ENCODE measurements around the gene COL8A2.

The COL8A2 gene

DNA sequence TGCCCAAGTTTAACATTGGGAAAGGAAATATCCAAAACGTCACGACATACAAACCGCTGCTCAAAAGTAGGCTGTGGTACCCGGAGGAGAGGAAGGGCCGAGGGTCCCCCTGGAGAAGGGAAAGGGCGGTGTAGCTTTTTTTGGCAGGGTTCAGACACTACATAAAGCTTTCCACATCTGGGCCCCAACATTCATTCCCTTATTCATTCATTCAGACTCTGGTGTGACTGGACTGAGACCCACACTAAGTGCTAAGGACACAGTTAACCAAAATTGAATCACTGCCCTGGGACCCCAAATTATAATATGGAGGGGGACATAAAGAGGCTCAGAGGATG lies 10.3 kb upstream of the COL8A2 start:
- DNase-seq (ENCODE audit: low read depth), result no peak

DNA sequence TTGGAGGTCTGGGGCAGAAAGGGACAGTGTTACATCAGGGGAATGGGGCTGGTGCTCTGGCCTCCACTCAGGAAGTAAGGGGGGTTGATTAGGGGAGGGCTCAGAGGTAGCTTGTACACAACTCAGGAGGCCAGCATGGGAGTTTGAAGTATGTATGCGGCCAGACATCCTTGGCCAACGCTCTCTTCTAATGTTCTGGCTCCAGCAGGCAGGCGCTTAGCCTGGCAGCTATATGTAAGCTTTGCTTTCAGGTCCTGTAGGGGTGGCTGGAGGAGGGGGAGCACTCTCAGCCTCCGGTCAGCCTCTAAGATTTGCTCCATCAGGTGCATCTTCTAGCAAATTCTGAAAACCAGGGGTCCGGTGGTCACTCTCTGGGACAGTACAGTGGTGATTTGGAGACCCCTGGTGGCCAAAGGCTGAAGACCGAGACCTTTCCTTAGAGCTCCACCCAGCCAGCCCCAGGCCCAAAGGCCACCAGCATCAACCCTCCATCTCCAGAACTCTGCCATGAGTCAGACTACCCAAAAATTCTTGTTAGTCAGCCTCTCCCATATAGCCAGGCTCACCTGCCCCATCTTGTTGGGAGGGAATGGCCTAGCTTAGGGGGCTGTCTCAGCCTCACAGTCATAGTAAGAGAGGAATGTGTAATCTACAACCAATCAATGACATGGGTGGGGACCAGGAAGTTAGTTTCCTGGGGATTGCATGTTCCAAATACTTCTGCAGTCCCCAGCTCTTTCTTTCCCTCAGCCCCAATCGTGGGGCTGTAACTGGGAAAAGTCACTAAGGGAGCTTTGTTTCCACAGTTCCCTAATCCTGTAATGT lies 9.7 kb upstream of the COL8A2 start:
- DNase-seq (ENCODE audit: low read depth), result no peak

DNA sequence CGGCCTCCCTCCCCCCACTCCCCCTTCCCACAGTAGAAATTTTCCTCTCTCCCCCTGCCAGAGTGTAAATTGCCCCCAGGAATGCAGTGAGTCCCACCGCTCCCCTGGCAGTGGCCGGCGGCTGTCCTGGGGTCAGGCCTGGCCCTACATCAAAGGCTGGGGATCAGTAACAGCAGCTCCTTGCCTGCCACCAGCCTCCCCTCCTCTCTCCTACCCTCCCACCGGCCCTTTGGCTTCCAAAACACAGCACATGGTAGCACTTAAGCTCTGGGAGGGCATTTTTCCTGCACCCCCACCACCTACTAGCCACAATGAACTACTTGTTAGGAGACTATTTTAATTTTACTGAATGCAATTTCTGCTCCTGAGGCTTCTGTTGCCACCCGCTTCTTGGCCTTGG lies 9.0 kb upstream of the COL8A2 start:
- no peak for DNase-seq (ENCODE audit: low read depth)

DNA sequence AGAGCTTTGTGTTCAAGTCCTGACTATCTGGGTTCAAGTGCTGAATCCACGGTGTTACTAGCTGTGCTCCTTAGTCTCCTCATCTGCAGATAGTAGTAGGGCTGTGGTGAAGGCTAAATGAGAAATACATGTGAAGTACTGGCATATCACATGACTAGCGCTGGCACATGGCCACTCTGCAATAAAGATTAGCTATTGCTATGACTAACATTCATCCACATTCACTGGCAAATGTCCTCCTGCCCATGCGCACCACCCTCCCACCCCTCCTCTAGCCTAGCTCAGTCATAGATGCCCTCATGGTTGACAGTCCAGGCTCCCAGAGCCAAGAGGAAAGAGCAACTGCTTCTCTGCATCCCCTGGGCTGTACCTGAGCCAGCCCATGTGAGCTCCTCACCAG lies 8.5 kb upstream of the COL8A2 start:
- DNase-seq (ENCODE audit: low read depth), result no peak

DNA sequence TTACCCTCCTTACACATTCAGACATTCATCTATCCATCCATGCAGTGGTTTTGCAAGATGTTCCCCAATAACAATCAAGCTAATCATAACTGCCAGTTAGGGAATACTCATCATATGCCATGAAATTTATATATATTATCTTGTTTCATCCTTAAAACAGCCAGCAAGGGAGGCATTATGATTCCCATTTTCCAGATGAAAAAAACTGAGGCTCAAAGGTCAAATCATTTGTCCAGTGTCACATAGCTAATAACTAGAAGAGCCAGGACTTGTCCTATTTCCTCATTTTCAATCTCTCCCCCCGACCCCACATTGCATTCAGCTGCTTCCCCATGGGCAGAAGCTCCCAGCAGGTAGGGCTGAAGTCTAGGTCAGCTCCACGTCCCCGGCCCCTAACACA lies 7.0 kb upstream of the COL8A2 start:
- no peak for DNase-seq (ENCODE audit: low read depth)

DNA sequence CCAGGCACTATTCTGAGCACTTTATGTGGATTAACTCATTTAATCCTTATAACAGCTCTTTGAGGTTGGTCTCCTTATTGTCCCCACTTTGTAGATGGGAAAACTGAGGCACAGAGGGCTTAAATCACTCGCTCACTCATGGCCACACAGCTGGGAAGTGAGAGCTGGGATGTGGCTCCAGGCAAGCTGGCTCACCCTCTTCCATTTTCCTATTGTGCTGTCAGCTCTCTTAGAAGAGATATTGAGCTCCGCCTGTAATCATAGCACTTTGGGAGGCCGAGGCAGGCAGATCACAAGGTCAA lies 3.8 kb upstream of the COL8A2 start:
- no peak for DNase-seq (ENCODE audit: low read depth)

DNA sequence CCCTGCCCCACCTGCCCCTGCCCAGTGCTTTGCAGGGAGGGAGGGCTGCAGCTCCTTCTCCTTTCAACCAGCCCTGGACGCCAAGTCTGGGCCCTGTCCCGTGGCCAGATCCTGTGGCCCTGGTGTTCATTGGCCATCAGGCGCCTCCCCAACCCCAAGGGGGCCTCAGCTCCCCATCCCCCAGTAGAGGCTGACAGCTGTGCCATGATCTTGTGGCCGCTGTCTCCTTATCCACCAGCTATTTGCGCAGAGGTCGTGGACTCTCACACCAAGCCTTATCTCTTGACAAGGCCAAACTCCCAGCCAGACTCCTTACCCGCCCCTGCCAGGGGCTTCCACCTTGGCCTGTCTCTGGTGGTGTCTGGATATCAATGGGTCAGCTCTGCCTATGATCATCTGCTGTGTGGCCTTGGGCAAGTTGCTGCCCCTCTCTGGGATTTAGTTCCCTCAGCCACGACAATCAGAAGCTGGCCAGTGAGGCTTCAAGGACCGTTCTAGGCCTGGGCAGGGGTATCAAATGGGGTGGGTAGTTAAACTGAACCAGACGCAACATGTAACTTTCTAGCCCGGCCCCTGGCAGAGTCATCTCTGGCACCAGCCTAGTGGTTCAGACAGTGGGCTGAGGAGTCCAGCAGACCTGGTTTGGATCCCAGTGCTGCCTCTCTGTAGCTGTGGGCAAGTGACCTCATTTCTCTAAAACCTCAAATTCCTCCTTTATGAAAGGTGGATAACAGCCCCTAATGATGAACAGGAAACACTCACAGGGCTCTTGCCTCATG lies 3.3 kb upstream of the COL8A2 start:
- no peak for DNase-seq (ENCODE audit: low read depth)

DNA sequence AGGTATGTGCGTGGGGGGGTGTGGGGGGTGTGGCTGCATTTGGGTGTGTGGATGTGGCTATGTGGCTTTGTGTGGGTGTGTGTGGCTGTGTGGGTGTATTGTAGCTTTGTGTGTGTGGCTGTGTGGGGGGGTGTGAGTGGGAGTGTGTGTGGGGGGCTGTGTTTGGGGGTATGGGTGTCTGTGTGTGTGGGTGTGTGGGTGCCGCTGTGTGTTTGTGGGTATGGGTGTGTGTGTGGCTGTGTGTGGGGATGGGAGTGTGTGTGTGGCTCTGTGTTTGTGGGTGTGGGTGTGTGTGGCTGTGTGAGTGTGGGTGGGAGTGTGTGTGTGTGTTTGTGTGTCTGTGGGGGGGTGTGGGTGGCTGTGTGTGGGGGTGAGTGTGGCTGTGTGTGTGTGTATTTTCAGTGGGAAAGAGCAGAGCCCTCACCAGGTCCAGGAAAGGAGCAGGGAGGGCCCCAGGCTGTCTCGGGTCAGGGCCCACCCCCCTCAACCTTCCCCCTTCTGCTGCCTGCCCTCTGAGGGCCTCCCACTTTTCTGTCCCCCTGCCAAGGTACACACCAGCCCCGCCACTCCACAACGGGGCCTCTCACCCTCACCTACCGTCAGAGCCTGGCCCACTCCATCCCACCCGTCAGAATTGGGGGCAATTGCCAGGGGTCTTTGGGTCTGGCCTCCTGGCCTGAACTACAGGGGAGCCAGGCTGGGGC lies 1.9 kb upstream of the COL8A2 start:
- DNase-seq (ENCODE audit: low read depth), result no peak

DNA sequence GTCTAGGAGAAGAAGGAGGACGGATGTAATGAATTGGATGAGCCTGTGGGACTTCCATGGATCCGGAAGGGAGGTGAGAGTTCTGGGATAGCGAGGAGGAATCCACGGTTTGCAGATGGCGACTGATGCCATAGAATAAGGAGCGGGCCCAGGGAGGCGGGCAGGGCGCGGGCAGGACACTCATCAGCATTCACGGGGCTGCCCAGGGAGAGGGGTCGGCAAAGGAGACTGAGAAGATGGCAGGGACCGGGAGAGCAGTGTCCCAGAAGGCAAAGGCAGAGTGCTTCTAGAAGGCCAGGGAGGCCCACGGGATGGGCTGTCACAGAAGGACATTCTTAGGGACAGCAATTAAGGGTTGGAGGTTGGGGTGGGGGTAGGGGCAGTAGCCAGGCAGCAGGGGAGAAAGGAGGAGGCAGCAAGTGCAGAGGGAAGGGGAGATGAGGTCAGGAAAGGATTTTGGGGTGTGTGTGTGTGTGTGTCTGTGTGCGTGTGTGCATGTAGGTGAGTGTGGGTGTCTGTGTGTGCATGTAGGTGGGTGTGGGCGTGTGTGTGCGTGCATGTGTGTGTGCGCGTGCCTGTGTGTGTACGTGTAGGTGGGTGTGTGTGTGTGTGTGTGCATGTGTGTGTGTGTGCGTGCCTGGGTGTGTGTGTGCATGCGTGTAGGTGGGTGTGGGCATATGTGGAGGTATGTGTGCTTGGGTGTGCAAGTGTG lies 1.1 kb upstream of the COL8A2 start:
- DNase-seq (ENCODE audit: low read depth), result no peak

DNA sequence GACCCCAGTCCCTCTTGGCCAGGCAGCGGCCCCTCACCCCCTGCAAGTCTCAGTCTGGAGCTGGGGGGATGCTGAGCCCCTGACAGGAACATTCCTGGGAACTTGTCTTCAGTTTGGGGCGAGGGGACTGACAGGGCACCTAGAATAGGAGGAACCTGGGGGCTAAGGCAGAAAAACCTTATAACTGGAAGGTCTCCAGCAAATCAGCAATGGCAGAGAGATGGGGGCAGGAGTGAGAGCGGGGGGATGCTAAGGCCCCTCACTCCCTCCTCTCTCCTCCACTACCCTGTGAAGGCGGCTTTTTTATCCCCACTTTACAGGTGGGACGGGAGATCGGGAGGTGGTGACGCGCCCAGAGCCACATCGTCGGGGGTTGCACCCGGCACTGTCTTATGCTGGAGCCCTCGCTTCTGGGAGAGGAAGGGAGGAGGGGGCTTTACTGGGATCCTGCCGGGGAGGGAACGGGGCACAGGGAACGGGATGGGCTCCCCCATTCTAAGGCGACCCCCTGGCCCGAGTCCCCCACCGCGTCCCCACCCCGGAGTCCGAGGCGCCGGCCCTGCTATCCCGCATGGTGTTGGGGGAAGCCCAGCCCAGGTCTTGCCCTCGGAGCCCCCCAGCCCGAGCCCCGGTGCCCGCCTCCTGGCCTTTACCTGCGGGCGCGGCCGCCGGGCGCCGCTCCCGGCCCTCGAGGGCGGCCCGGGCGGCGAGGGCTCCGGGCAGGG lies 456 bp downstream of the COL8A2 start:
- no peak for DNase-seq (ENCODE audit: low read depth)

DNA sequence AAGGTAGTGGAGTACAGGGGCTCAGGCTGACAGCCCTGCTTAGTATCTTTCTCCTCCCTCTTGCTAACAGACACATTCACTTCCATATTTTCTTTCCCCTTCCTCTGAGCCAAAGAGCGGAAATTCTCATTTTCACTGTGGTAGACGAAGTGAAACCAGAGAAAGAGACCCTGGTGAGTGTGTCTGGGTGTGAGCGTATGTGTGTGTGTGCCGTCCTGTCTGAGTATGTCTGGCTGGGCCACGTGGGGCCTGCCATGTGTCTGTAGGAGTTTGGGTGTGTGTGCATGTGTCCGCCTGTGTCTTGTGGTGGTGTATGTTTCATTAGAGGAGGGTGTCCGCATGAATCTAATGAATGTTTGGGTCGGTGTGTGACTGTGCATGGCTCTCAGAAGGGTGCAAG lies 1.7 kb downstream of the COL8A2 start:
- no peak for DNase-seq (ENCODE audit: low read depth)

DNA sequence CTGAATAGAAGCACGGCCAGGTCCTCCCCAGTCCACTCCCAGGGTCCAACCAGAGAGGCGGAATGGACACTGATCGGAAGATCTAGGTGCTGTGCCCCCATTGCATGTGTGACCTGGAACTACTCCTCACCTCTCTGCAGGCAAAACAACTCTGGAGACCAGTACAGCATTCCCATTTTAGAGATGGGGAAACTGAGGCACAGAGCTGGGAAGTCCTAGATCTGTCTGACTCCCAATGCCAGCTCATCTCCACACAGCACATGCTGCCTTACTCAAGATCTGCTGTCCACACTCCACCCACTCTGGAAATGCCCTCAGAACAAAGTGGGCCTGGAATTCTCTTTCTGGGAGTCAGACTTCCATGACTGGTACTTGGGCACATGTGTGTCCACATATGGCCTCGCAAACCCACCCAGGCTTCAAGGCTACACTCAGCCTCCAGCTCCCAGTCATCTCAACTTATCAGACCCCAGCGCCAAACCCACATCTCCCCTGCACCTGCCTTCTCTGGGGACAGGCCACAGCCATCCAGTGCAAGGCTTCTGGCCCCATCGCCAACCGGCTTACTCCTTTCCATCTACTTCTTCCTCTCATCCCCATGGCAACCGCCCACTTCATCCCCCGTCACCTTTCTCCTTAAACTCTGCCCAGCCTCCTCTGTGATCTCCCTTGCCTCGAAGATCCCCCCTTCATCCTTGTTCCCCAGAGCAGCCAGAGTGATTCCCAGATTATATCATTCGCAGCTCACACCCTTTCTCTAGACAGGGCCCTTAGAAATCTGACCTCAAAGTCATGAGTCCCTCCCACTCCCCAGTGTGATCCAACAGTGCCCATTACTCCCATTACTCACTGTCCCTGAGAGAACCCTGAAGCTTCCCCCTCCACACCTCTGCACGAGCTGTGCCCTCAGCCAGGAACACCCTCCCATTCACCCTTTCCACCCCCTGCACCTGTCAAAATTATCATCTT lies 2.7 kb downstream of the COL8A2 start:
- no peak for DNase-seq (ENCODE audit: low read depth)

DNA sequence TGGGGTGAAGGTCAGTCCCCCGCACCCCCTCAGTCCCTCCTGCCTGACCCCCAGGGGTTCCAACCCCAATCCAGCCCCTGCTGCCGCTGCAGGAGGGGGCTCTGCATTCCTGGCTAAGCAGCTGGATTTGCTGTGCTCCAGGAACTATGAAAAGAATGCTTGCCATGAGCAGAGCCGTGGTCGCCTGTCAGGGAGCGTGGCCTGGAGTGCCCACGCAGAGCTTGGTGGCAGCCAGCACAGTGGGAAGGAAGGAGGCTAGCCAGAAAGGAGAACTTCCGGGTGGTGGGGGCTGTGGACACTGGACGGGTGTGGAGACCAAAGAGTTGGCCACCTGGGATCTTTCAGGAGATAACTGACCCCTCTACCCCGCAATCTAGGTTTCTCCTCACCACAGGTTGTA lies 5.6 kb downstream of the COL8A2 start:
- DNase-seq (ENCODE audit: low read depth), result no peak

DNA sequence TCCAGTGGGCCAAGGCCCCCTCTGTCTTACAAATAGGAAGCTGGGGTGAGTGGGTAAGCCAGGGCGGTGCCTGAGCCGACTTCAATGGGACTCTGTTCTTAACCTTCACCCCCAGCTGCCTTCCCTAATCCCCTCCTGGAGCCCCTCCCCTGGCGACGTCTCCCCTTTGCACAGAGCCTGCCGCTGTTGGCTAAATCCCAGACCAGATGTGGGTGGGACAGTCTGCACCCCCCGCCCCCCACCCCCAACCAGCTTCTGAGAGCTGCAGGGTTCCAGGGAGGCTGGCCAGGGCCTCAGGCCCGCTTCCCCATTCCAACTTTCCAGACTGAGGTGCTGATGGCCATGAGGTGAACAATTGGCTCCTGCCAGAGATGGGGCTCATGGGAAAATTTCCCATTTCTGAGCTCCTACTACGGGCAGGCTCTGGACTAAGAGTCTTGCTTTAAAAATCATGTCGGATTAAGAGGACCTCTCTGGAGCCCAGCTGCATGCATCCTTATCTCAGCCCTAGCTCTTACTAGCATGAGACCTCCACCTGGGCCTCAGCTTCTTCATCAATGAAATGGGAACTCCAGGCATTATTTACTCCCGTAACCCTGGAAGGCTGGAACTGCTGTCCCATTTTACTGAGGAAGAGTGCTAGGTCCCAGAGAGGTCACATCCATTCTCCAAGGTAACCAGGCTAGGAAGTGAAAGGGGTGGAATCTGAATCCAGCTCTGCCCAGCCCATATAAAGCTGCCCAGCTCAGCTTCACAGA lies 6.4 kb downstream of the COL8A2 start:
- DNase-seq (ENCODE audit: low read depth), result no peak

DNA sequence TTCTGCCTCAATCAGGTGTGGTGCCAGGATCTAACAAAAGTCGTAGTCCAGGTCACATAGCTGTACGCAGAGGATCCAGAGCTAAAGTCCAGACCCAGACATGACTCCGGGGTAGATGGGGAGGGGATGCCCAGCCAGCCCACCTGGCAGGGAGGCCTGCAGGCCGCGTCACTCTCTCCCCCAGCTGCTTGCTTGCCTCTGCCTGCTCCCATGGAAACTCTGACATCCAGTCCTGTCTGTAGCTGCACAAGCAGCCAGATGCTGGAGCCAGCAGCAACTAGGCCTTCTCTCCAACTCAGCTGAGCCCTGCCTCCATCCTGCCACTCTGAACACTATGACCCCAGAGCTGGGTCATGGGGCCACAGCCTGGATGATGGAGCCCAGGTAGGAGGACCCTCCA lies 8.1 kb downstream of the COL8A2 start:
- DNase-seq (ENCODE audit: low read depth), result no peak

DNA sequence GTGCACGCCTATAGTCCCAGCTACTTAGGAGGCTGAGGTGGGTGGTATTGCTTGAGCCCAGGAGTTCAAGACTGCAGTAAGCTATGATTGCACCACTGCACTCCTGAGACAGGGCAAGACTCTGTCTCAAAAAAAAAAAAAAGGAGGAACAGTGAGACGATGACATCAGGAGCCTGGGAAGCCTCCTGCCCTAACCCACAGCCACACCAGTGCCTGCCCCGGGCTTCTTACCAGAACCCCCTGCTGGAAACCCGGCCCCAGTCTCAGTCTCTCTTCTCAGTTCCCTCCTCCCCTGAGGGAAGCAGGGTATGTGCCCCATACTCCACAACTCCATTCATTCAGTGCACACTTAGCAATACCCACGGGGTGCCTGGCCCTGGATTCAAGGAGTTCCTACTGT lies 9.1 kb downstream of the COL8A2 start:
- no peak for DNase-seq (ENCODE audit: low read depth)

DNA sequence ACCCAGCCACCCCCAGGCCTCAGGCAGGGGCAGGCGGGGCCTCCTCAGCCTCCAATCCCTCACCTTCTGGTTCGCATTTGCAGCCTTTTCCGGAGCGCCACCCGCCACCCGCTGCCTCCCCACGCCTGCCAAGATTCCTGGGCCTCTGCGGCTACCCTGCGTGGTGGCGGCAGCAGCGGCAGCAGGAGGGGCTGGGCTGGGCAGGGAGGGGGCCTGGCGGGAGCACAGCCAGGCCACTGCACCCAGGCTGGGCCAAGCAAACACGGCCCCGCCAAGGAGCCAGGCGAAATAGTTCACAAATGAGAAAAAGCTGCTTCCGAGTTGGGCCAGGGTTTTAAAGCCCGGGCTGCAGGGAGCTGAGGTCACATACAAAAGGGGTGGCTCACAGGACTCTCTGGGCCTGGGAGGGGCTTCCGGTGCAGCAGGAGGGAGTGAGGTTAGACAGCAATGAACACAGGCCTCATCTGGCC lies 9.8 kb downstream of the COL8A2 start:
- DNase-seq (ENCODE audit: low read depth), result no peak

DNA sequence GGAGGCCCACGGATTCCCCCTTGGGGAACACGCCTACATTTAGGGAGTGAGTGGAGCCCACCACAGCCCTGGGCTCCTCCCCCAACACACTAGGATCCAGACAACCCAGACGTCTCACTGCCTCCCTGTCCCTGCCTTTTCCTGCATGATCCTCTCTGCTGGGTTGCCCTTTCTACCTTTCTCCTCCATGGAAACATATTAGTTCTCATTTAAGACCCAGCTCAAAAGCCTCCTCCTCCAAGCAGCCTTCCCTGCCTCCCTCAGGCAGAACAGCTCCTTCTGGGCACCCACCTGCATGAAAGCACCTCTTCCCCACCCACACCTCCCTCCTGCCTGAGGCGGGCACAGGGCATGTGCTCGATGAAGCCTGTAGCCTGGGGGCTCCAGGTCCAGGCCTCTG lies 10.7 kb downstream of the COL8A2 start:
- no peak for DNase-seq (ENCODE audit: low read depth)

DNA sequence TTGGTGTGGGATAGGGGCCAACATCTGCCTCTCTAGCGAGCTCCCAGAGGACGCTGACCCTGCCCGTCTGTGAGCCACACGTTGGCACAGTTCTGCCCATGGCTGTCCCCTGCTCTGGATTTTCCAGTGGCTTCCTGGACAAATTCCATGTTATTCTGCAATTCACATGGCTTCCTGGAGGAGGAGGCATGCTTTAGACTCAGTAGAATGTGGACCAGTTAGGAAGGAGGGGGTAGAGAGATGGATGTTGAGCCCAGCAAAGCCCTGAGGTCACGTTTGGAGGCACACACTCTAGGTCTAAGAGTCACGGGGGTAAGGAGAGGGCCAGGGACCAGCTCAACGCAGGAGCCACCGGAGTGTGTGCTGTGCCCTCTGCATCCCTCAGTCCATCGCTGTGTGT lies 12.2 kb downstream of the COL8A2 start:
- no peak for DNase-seq (ENCODE audit: low read depth)

DNA sequence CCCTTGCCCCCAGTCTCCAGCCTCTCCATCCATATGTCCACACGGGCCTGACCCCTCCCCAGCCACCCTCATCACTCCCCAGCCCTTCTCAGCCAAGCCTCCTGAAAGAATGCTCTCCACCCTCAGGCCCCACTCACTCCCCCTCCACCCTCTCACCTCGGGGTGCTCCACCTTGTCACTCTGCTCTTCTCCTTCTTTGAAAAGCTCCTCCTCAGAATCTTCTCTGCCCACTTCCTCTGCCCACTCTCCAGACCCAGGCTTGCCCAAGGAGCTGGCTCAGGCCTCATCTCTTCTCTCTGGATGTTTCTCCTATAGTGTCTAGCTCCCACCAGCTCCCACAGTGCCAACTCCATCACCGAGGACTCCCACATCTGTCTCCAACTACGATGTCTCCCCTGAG lies 13.9 kb downstream of the COL8A2 start:
- no peak for DNase-seq (ENCODE audit: low read depth)
